Sigmoid colon (tissue), 7 donors: Measurements from ENCODE around the gene WNT6. TPM values are rescaled to one million over a fixed set of nuclear protein-coding genes. Genes with fewer than 3 reads are reported as not detected.

Experiments used
- DNase-seq: peaks from one replicate; pipeline ENCODE4 v3.0.0-alpha.2; 2019
- H3K27ac ChIP-seq, 4 donors: fragments of 200-600 bp; sonication (generic); one replicate each; pipeline ENCODE4 v1.5.1; 2016 to 2019; ENCODE audit warnings: mild to moderate bottlenecking in 1 of 4
- H3K27me3 ChIP-seq, 3 donors: fragments of 200-600 bp; sonication (generic); one replicate each; pipeline ENCODE4 v1.5.1; 2019; ENCODE audit warnings: mild to moderate bottlenecking in 1 of 3
- H3K36me3 ChIP-seq, 4 donors: fragments of 200-600 bp; sonication (generic); one replicate each; pipeline ENCODE4 v1.5.1; 2016 to 2019
- H3K4me1 ChIP-seq, 4 donors: fragments of 200-600 bp; sonication (generic); one replicate each; pipeline ENCODE4 v1.5.1; 2017 to 2019
- H3K4me3 ChIP-seq, 4 donors: fragments of 200-600 bp; sonication (generic); one replicate each; pipeline ENCODE4 v1.5.1; 2017 to 2019; ENCODE audit warnings: mild to moderate bottlenecking in 2 of 4, moderate library complexity in 1 of 4
- H3K9me3 ChIP-seq, 4 donors: fragments of 200-600 bp in 3 of 4; sonication (generic) in 3 of 4; one replicate each; pipeline versions ENCODE4 v1.5.1 to v1.6.1; 2013 to 2019
- EP300 ChIP-seq, 4 donors: sonication (generic); formaldehyde crosslinking; IDR thresholded peaks; one replicate each; pipeline ENCODE4 v1.6.1; 2017; ENCODE audit warnings: antibody characterized with exemption in 4 of 4
- POLR2A ChIP-seq, 2 donors: fragments of 450-650 bp; IDR thresholded peaks; one replicate each; pipeline ENCODE4 v1.6.1; 2016; ENCODE audit warnings: antibody characterized with exemption in 2 of 2, mild to moderate bottlenecking in 2 of 2, moderate library complexity in 2 of 2
- POLR2AphosphoS5 ChIP-seq, 4 donors: sonication (generic); formaldehyde crosslinking; IDR thresholded peaks; one replicate each; pipeline ENCODE4 v1.6.1; 2017; ENCODE audit warnings: antibody characterized with exemption in 4 of 4
- WGBS, 2 donors: extraction: QIAGEN DNeasy Blood & Tissue Kit; methylation state at CpG; one replicate each; pipeline ENCODE4 v1.1.7; 2013; 5-methylcytosine and 5-hydroxymethylcytosine counted together
- intact Hi-C: fragments of 100-400 bp; cut with DNase I; formaldehyde crosslinking; loops from one replicate; pipeline ENCODE4 v1.15.1; 2023
- polyA plus RNA-seq, 3 donors: library from polyadenylated mRNA; stranded (reverse); fragments of 200-250 nt; gene quantifications; one replicate each; pipeline ENCODE4 v1.2.3, GENCODE V29; 2013
- total RNA-seq, 4 donors: library from RNA; depleted of rRNA; stranded (reverse); fragments of >200 nt; gene quantifications; one replicate each; pipeline ENCODE4 v1.1.0, GENCODE V29; 2016
- TF ChIP-seq, protein P1 (sequence below), 4 experiments: fragments of 450-650 bp in 3 of 4; fragments of 200-600 bp in 1 of 4; IDR thresholded peaks; one replicate each; pipeline ENCODE4 v1.5.1; 2016 to 2019; ENCODE audit warnings: antibody characterized with exemption in 4 of 4, mild to moderate bottlenecking in 3 of 4, moderate library complexity in 2 of 4
- donor health status: healthy with polysubstance abuse.
- donor health status: Bipolar disorder and iron deficiency.
- donor health status: healthy.

Gene WNT6
- total and polyA plus RNA-seq, 7 donors: 1.5 to 3.9 (median 2.9) TPM; not detected in 2

DNA sequence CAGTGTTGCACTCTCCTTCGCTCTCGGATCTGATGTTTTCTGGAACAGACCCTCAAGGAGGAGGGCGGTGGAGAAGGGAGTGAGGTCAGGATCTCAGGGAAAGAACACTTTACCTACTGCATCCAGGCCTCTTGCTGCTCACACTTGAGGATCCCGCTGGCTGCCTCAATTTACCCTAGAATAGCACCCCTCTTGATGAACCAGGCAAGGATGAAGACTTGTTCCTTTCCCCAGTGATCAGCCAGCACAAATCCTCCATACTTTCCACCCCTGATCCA, 35.2 kb downstream of the WNT6 start:
- TF ChIP-seq EP300 (IDR thresholded peaks at IDR 0.05) (no peak), POLR2A (IDR thresholded peaks at IDR 0.05) (no peak), POLR2AphosphoS5 (IDR thresholded peaks at IDR 0.05) (no peak)
- TF ChIP-seq, protein P1, sequence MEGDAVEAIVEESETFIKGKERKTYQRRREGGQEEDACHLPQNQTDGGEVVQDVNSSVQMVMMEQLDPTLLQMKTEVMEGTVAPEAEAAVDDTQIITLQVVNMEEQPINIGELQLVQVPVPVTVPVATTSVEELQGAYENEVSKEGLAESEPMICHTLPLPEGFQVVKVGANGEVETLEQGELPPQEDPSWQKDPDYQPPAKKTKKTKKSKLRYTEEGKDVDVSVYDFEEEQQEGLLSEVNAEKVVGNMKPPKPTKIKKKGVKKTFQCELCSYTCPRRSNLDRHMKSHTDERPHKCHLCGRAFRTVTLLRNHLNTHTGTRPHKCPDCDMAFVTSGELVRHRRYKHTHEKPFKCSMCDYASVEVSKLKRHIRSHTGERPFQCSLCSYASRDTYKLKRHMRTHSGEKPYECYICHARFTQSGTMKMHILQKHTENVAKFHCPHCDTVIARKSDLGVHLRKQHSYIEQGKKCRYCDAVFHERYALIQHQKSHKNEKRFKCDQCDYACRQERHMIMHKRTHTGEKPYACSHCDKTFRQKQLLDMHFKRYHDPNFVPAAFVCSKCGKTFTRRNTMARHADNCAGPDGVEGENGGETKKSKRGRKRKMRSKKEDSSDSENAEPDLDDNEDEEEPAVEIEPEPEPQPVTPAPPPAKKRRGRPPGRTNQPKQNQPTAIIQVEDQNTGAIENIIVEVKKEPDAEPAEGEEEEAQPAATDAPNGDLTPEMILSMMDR (IDR thresholded peaks at IDR 0.05): no peak
- H3K27me3 ChIP-seq: peaks cover 42 to 81% (median 64%) of the 10 kb centered on the region in 3 donors
- intact Hi-C loops: no loop called here
- peaks cover 0 to 37% (median 33%) of the 10 kb centered on the region in 4 donors for H3K4me1 ChIP-seq
- H3K4me3 ChIP-seq: no peak overlapping the region
- DNase-seq: no peak
- H3K27ac ChIP-seq: no peak overlapping the region
- 89 to 90% methylated on average over 4 of the region's 4 CpGs for WGBS, 2 donors
- H3K36me3 ChIP-seq: no peaks in the 10 kb centered on the region
- H3K9me3 ChIP-seq: no peaks in the 10 kb centered on the region

DNA sequence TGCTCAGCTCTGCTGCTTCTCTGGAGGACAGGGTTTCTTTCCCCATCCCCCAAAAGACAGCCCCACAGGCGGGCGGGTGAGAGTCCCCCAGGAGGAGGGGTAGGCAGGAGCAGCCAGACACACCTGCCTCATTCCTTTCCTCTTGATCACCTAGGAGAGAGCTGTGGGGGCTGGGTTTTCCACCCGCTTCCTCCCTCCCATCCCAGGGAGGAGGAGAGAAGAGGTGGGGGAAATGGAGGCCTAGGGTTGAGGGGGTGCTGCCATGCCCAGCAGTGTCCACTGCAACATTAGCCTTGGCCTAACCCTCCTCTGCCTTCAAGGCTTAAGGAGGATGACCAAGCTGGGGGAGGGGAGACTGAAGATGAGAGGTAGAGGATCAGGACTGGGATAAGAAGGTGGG, 35.7 kb downstream of the WNT6 start:
- DNase-seq: no peak
- Histone ChIP-seq H3K27me3 (peaks cover 42 to 86% (median 69%) of the 10 kb centered on the region in 3 donors), H3K4me3 (no peak overlapping the region), H3K36me3 (no peaks in the 10 kb centered on the region), H3K4me1 (peaks cover 0 to 37% (median 33%) of the 10 kb centered on the region in 4 donors), H3K27ac (no peak overlapping the region), H3K9me3 (no peaks in the 10 kb centered on the region)
- TF ChIP-seq, protein P1 (IDR thresholded peaks at IDR 0.05): no peak
- no peak for TF ChIP-seq POLR2A (IDR thresholded peaks at IDR 0.05)
- no peak for TF ChIP-seq EP300 (IDR thresholded peaks at IDR 0.05)
- no peak for TF ChIP-seq POLR2AphosphoS5 (IDR thresholded peaks at IDR 0.05)
- WGBS, 2 donors: 67 to 73% methylated on average over 3 of the region's 3 CpGs
- intact Hi-C loops: no loop called here

DNA sequence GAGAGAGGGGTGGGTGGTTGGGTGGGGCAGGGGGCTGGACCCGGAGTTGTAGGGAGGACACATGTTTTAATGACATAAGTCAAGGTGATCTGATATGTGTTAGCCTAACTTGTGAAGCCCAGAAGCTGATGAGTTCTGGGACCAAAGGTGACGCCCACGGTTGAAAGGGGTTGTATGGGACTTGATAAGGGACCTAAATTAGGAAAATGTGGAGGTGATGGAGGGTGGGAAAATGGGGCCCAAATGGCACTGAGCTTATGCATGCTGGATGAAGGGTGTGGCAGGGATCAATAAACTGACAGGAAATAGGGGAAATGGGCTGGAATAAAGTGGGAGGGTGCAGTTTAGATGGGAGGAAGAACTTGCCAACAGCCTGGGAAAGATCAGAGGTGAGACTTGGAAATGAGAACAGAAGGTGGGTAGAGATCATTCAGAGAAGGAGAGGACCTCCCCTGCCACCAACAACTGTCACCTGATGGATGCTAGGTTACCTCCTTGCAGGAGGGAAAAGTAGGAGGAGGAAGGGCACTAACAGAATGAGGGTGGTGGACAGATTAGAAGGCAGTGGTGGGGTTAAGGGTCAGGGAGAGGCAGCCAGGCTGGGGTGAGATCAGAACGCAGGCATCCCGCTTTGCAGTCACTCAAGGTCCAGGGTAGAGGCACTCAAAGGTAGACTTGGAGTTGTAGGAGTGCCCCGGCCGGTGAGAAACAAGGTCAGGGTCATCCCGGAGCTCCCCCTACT, 36.3 kb downstream of the WNT6 start:
- H3K27me3 ChIP-seq: peaks cover 42 to 92% (median 74%) of the 10 kb centered on the region in 3 donors
- H3K36me3 ChIP-seq: no peaks in the 10 kb centered on the region
- H3K4me1 ChIP-seq: peaks cover 0 to 37% (median 33%) of the 10 kb centered on the region in 4 donors
- intact Hi-C loops: no loop called here
- DNase-seq: no peak
- no peak overlapping the region for H3K27ac ChIP-seq
- WGBS, 2 donors: 19 to 28% methylated on average over 8 of the region's 8 CpGs
- no peak overlapping the region for H3K4me3 ChIP-seq
- H3K9me3 ChIP-seq: no peaks in the 10 kb centered on the region
- TF ChIP-seq POLR2A (IDR thresholded peaks at IDR 0.05) (no peak), EP300 (IDR thresholded peaks at IDR 0.05) (no peak), POLR2AphosphoS5 (IDR thresholded peaks at IDR 0.05) (no peak)
- TF ChIP-seq, protein P1 (IDR thresholded peaks at IDR 0.05): no peak

DNA sequence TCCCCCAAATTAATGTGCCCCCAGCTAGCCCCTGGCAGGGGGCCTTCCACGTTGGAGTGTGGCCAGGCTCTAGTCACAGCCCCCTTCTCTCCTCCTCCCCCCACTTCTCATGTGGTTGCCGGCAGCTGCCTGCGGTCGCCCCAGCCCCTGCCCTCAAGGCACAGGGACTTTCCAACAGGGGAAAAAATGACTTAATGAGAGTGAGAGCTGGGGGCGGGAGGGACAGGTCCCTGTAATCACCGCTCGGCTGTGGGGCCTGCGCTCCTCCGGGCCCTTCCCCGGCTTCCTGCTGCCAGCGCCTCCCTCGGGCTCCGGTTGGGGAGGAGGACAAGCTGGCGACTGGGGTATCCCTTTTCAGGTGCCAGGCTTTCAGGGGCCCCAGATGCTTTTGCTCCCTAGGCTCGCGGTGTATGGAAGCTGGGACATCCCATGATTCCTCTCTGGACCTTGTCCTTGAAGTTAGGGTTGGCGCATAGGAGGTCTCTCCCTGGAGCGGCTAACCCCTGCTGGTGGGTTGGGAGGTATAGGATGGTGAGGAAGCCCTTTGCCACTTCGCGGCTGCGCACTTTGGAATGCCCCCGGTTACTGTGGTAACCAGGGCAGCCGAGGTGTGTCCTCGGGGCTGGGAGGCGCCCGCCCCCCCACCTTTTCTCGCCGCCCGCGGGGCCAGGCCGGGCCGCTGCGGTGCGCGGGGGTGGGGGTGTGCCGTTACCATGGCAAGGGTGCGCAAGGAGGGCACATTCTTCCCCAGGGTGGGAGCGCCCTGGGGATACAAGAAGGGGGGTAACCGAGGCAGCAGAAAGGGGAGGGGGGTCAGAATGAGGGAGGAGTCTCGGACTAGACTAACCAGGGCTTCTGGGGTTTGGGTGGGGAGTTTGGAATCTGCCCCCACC, 37.1 kb downstream of the WNT6 start:
- Histone ChIP-seq H3K27me3 (peaks cover 42 to 99% (median 81%) of the 10 kb centered on the region in 3 donors), H3K4me3 (no peak overlapping the region), H3K4me1 (peaks cover 0 to 37% (median 33%) of the 10 kb centered on the region in 4 donors), H3K27ac (no peak overlapping the region), H3K9me3 (no peaks in the 10 kb centered on the region), H3K36me3 (no peaks in the 10 kb centered on the region)
- WGBS, 2 donors: 2% methylated on average over 40 of the region's 40 CpGs
- intact Hi-C loops: no loop called here
- DNase-seq: no peak
- no peak for TF ChIP-seq POLR2AphosphoS5 (IDR thresholded peaks at IDR 0.05)
- TF ChIP-seq EP300 (IDR thresholded peaks at IDR 0.05): no peak
- TF ChIP-seq POLR2A (IDR thresholded peaks at IDR 0.05): no peak
